ENCODE measurements around the gene NANP. TPM values are rescaled to one million over a fixed set of nuclear protein-coding genes. Genes with fewer than 3 reads are reported as not detected.

The NANP gene
- total and polyA plus RNA-seq, 2 of the 4 experiments (the other 2 are of a cell fraction) = 4.9 to 7.2 TPM

DNA sequence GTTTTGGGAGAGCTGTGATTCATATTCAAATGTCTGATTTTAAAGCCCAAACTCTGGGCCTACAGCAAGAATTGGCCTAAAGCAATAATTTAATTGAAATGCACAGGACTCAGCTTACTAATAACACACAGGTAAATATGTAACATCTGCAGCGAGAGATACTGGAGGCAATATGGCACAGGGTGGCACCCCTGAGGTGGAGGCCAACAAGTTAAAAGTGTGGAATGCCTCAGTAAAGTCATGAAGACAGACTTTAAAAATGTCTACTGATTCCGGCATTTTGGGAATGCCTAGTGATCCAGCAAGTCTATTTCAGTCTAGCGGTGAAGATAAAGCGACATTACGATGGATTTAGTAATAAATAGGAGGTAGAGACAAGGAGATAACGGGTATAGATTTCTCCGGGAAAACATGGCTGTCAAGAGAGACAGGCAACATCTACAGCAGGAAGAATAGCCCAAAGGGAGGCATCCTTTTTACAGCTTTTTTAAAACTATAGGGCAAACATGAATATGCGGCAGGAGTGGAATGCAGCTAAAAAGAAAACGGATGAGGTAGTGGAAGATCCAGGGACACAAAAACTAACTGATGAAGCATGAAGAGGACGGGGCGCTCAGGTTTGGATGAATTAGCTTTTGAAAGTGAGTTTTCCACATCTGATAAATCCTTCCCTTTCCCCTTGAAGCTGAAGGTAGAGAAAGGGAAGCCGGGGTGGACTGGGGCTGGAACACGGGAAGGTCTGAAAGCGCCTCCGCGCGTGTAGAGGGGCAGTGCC, 1.2 kb downstream of the NANP start:
- intact Hi-C loops (cut with micrococcal nuclease) = loop anchor here (2.0 to 10.0 kb wide), 5 partner anchors 80 to 198 kb away; no protein-coding TSS in a partner anchor
- no TSS peak for BruUV-seq (replicated peaks)

More for the DNA sequence above, 1.2 kb downstream of the NANP start:
- Histone ChIP-seq H4K5ac (ENCODE audit: low read depth, low read length) (no peak overlapping the region), H3K56ac (ENCODE audit: extremely low read depth, insufficient read depth, low read length) (peak overlapping the region; percentile 70), H3K23ac (ENCODE audit: low read depth, low read length) (peak overlapping the region; percentile 98), H3K14ac (replicated peaks; ENCODE audit: low read depth, low read length) (peak overlapping the region; percentile 98), H2BK20ac (ENCODE audit: low read depth, low read length) (no peak overlapping the region; the same call in 1 of the 2 replicates), H2BK15ac (ENCODE audit: low read depth, low read length) (no peak overlapping the region; the same call in 2 of the 3 replicates), H3K9me3 (ENCODE audit: control insufficient read depth, insufficient read depth, low read length) (no peaks in the 10 kb centered on the region), H3K4ac (ENCODE audit: low read depth, low read length) (peak overlapping the region; percentile 88), H2BK120ac (ENCODE audit: low read depth, low read length) (peak overlapping the region; percentile 37; the same call in 1 of the 2 replicates), H3K18ac (ENCODE audit: low read depth, low read length) (no peak overlapping the region), H2AFZ (replicated peaks; ENCODE audit: low read length, poor library complexity) (peak overlapping the region; percentile 99), H3K9ac (ENCODE audit: low read depth, low read length) (peak overlapping the region; percentile 75), H3K27ac (ENCODE audit: insufficient read depth, low read length) (peak overlapping the region; percentile 66), H3K36me3 (ENCODE audit: control insufficient read depth, insufficient read depth, low read length) (no peaks in the 10 kb centered on the region), H3K9me1 (ENCODE audit: insufficient read depth, low read length) (peaks cover 7% of the 10 kb centered on the region; the same call in 1 of the 2 replicates), H3K79me1 (ENCODE audit: low read depth in 1 of 2, low read length in 2 of 2) (peaks cover 38 to 59% of the 10 kb centered on the region in 2 experiments), H4K20me1 (ENCODE audit: insufficient read depth, low read length) (peaks cover 14% of the 10 kb centered on the region; the same call in 1 of the 2 replicates), H3K27me3 (ENCODE audit: control insufficient read depth, insufficient read depth, low read length) (no peaks in the 10 kb centered on the region), H4K8ac (ENCODE audit: low read depth in 2 of 2, low read length in 2 of 2) (peak overlapping the region; percentile 71 to 83; a peak in 3 of 4 replicates), H2AK5ac (ENCODE audit: low read depth, low read length) (peak overlapping the region; percentile 15), H3K4me1 (ENCODE audit: control insufficient read depth, insufficient read depth, low read length) (peaks cover 5% of the 10 kb centered on the region; the same call in 1 of the 2 replicates), H3K4me2 (ENCODE audit: low read depth, low read length) (peak overlapping the region; percentile 82), H4K91ac (ENCODE audit: insufficient read depth, low read depth, low read length) (peak overlapping the region; percentile 89), H2BK5ac (ENCODE audit: low read depth, low read length, poor library complexity, severe bottlenecking) (peak overlapping the region; percentile 78), H2AK9ac (replicated peaks; ENCODE audit: low read depth, low read length, poor library complexity) (peak overlapping the region; percentile 98), H3K4me3 (ENCODE audit: insufficient read depth, low read depth, low read length) (peak overlapping the region; percentile 77)
- in situ Hi-C loops (cut with MboI; ENCODE audit: low sequenced_read_pairs) (no loop called here), dilution Hi-C loops (cut with HindIII; ENCODE audit: low sequenced_read_pairs, unreplicated experiment) (no loop called here)
- ATAC-seq (ENCODE audit: low read depth) (no peak), DNase-seq (peak; percentile 7)
- TF ChIP-seq POLR2A (IDR thresholded peaks at IDR 0.05; ENCODE audit: low read depth, low read length) = no peak
- no peak for TF ChIP-seq NFE2L2 (IDR thresholded peaks at IDR 0.05; ENCODE audit: low read depth, low read length)
- TF ChIP-seq, protein P1, sequence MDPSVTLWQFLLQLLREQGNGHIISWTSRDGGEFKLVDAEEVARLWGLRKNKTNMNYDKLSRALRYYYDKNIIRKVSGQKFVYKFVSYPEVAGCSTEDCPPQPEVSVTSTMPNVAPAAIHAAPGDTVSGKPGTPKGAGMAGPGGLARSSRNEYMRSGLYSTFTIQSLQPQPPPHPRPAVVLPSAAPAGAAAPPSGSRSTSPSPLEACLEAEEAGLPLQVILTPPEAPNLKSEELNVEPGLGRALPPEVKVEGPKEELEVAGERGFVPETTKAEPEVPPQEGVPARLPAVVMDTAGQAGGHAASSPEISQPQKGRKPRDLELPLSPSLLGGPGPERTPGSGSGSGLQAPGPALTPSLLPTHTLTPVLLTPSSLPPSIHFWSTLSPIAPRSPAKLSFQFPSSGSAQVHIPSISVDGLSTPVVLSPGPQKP (IDR thresholded peaks at IDR 0.05; ENCODE audit: borderline replicate concordance, low read depth, low read length) = no peak
- no peak for TF ChIP-seq BHLHE40 (IDR thresholded peaks at IDR 0.05; ENCODE audit: low read depth, low read length)
- no peak for TF ChIP-seq RCOR1 (IDR thresholded peaks at IDR 0.05; ENCODE audit: insufficient replicate concordance, low read length)
- TF ChIP-seq SMC3 (IDR thresholded peaks at IDR 0.05; ENCODE audit: low read depth, low read length) = no peak
- TF ChIP-seq RFX5 (IDR thresholded peaks at IDR 0.05; ENCODE audit: low read depth, low read length) = no peak
- TF ChIP-seq MXI1 (IDR thresholded peaks at IDR 0.05; ENCODE audit: borderline replicate concordance, low read depth, low read length) = no peak
- no peak for TF ChIP-seq MAZ (IDR thresholded peaks at IDR 0.05; ENCODE audit: borderline replicate concordance, low read depth, low read length)
- TF ChIP-seq, protein P2, sequence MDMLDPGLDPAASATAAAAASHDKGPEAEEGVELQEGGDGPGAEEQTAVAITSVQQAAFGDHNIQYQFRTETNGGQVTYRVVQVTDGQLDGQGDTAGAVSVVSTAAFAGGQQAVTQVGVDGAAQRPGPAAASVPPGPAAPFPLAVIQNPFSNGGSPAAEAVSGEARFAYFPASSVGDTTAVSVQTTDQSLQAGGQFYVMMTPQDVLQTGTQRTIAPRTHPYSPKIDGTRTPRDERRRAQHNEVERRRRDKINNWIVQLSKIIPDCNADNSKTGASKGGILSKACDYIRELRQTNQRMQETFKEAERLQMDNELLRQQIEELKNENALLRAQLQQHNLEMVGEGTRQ (IDR thresholded peaks at IDR 0.05; ENCODE audit: low read depth, low read length) = no peak
- TF ChIP-seq, protein P3, sequence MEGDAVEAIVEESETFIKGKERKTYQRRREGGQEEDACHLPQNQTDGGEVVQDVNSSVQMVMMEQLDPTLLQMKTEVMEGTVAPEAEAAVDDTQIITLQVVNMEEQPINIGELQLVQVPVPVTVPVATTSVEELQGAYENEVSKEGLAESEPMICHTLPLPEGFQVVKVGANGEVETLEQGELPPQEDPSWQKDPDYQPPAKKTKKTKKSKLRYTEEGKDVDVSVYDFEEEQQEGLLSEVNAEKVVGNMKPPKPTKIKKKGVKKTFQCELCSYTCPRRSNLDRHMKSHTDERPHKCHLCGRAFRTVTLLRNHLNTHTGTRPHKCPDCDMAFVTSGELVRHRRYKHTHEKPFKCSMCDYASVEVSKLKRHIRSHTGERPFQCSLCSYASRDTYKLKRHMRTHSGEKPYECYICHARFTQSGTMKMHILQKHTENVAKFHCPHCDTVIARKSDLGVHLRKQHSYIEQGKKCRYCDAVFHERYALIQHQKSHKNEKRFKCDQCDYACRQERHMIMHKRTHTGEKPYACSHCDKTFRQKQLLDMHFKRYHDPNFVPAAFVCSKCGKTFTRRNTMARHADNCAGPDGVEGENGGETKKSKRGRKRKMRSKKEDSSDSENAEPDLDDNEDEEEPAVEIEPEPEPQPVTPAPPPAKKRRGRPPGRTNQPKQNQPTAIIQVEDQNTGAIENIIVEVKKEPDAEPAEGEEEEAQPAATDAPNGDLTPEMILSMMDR (conservative IDR thresholded peaks at IDR 0.05; ENCODE audit: low read depth, low read length) = no peak
- TF ChIP-seq FOS (IDR thresholded peaks at IDR 0.05; ENCODE audit: low read depth, low read length) = no peak
- TF ChIP-seq CHD1 (IDR thresholded peaks at IDR 0.05; ENCODE audit: low read depth, low read length) = no peak
- CTCF ChIA-PET = interaction anchor here (0.7 to 0.8 kb wide), 2 partner anchors 12 to 29 kb away, joined by 3 to 4 read pairs; no protein-coding TSS in a partner anchor
- WGBS, 2 experiments (ENCODE audit: extremely low coverage in 2 of 2, insufficient read length in 1 of 2) = 27% methylated on average over 3 of the region's 17 CpGs; no CpG with 5 or more reads in 1 of the 2 experiments
- POLR2A ChIA-PET (ENCODE audit: unreplicated experiment) = no interaction called here
